Measurements from ENCODE around the gene FRS2. TPM values are rescaled to one million over a fixed set of nuclear protein-coding genes. Genes with fewer than 3 reads are reported as not detected.
A peak's percentile ranks its signal among the peaks of the same experiment; 100 is the strongest.

The FRS2 gene
- total and polyA plus RNA-seq, 9 of the 15 experiments (the other 6 are each of a cell fraction or from before 2014, with no cell fraction given), result 1.0 to 9.1 (median 6.0) TPM

DNA sequence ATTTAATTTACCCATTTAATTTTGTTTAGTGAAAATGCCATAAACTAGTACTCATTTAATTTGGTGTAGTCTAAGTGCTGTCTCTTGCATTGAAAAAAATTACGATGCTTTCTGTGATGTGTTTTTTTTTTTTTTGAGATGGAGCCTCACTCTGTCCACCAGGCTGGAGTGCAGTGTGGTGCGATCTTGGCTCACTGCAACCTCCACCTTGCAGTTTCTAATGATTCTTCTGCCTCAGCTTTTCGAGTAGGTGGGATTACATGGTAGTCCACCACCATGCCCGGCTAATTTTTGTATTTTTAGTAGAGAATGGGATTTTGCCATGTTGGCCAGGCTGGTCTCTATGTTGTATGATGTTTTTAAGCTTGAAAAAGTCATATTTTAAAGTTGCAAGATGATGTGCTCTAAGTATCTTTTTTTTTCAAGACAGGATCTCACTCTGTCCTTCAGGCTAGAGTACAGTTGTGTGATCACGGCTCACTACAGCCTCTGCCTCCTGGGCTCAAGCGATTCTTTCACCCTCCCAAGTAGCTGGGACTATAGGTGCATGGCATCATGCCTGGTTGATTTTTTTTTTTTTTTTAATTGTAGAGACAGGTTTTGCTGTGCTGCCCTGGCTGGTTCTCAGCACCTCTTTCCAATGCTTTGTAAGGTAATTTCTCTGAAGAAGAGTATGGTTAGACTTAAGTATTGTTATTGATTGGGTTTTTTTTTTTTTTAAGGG lies 131.9 kb downstream of the FRS2 start (continued):
- TF ChIP-seq ETV5 (CRISPR knock-in tag; IDR thresholded peaks at IDR 0.05; ENCODE audit: low read depth) (no peak), SMC3 (conservative IDR thresholded peaks at IDR 0.05; ENCODE audit: insufficient read depth, low read depth, low read length) (no peak), PURB (CRISPR knock-in tag; IDR thresholded peaks at IDR 0.05; ENCODE audit: low read depth) (no peak), MTA2 (IDR thresholded peaks at IDR 0.05; ENCODE audit: low read depth) (no peak), DPF2 (IDR thresholded peaks at IDR 0.05) (no peak), POLR2A (conservative IDR thresholded peaks at IDR 0.05) (peak; percentile 65), POLR2AphosphoS5 (IDR thresholded peaks at IDR 0.05; ENCODE audit: control insufficient read depth, insufficient read depth, low read depth, low read length) (0 out of 2 replicates have a peak, but pooled peaks have one; percentile 11), PCBP2 (IDR thresholded peaks at IDR 0.05; ENCODE audit: low read depth, low read length, poor library complexity, severe bottlenecking) (no peak)
- TF ChIP-seq, protein P1, sequence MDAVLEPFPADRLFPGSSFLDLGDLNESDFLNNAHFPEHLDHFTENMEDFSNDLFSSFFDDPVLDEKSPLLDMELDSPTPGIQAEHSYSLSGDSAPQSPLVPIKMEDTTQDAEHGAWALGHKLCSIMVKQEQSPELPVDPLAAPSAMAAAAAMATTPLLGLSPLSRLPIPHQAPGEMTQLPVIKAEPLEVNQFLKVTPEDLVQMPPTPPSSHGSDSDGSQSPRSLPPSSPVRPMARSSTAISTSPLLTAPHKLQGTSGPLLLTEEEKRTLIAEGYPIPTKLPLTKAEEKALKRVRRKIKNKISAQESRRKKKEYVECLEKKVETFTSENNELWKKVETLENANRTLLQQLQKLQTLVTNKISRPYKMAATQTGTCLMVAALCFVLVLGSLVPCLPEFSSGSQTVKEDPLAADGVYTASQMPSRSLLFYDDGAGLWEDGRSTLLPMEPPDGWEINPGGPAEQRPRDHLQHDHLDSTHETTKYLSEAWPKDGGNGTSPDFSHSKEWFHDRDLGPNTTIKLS (IDR thresholded peaks at IDR 0.05; ENCODE audit: borderline replicate concordance, low read depth), result no peak

DNA sequence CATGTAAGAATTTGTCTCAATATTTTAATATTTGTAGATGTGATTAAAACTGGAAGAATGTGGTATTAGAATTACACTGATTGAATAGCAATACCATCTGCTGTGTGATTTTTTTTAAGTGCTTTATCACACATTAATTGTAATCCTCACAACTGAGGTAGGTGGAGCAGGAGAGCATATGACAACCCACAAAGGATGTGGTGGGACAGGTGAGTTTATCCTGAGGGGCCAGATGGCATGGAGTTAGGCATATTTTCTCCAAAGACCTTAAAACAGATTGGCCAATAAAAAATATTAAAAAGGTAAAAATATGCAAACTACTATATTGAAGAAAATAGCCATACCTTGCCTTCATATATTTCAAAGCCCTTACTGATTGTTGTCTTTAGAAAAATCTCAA lies 132.8 kb downstream of the FRS2 start:
- Histone ChIP-seq H3K4me3 (no peak overlapping the region), H3K9ac (ENCODE audit: insufficient read depth in 1 of 2, low read depth in 2 of 2, low read length in 2 of 2) (no peak overlapping the region), H3K9me3 (replicated peaks; ENCODE audit: control insufficient read depth, insufficient read depth, low read depth, low read length) (0 out of 2 replicates have a peak, but pooled peaks cover 3% of the 10 kb centered on the region), H4K20me1 (replicated peaks; ENCODE audit: control insufficient read depth, insufficient read depth, low read length) (no peaks in the 10 kb centered on the region), H3K27me3 (ENCODE audit: control insufficient read depth in 2 of 2, insufficient read depth in 2 of 2, low read length in 2 of 2) (no peaks in the 10 kb centered on the region), H3K36me3 (ENCODE audit: control insufficient read depth, insufficient read depth, low read length) (peaks cover 52% of the 10 kb centered on the region), H2AFZ (ENCODE audit: low read depth, low read length) (no peak overlapping the region), H3K27ac (ENCODE audit: extremely low read depth, low read depth, low read length) (no peak overlapping the region), H3K4me1 (replicated peaks in 1 of 2; ENCODE audit: control insufficient read depth in 2 of 2, insufficient read depth in 2 of 2, low read length in 2 of 2) (peaks cover 2 to 4% of the 10 kb centered on the region in 2 experiments; a peak in 4 of 5 replicates), H3K79me2 (ENCODE audit: control insufficient read depth, insufficient read depth, low read length) (no peaks in the 10 kb centered on the region), H3K9me1 (ENCODE audit: control insufficient read depth, insufficient read depth, low read length) (no peaks in the 10 kb centered on the region), H3K4me2 (ENCODE audit: insufficient read depth, low read length) (no peak overlapping the region)
- in situ Hi-C loops (cut with MboI), result no loop called here
- TF ChIP-seq ZNF436 (CRISPR knock-in tag; IDR thresholded peaks at IDR 0.05), result no peak
- TF ChIP-seq, protein P2, sequence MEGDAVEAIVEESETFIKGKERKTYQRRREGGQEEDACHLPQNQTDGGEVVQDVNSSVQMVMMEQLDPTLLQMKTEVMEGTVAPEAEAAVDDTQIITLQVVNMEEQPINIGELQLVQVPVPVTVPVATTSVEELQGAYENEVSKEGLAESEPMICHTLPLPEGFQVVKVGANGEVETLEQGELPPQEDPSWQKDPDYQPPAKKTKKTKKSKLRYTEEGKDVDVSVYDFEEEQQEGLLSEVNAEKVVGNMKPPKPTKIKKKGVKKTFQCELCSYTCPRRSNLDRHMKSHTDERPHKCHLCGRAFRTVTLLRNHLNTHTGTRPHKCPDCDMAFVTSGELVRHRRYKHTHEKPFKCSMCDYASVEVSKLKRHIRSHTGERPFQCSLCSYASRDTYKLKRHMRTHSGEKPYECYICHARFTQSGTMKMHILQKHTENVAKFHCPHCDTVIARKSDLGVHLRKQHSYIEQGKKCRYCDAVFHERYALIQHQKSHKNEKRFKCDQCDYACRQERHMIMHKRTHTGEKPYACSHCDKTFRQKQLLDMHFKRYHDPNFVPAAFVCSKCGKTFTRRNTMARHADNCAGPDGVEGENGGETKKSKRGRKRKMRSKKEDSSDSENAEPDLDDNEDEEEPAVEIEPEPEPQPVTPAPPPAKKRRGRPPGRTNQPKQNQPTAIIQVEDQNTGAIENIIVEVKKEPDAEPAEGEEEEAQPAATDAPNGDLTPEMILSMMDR (IDR thresholded peaks at IDR 0.05 in 2 of 3, conservative IDR thresholded peaks at IDR 0.05 in 1 of 3; ENCODE audit: insufficient read depth in 2 of 3, low read depth in 1 of 3, low read length in 3 of 3), result 0 out of 6 replicates have a peak, but pooled peaks of 1 of the 3 experiments have one; percentile 13
- intact Hi-C loops (cut with micrococcal nuclease), result no loop called here
- FAIRE-seq (no peak), DNase-seq (ENCODE audit: extremely low read depth in 1 of 4, low spot score in 3 of 4) (no peak), ATAC-seq (peak; percentile 45; the same call in 2 of the 3 replicates)
- ChIA-PET POLR2A (interaction anchor here (0.9 kb wide), 2 partner anchors 14 to 18 kb away, joined by 3 to 4 read pairs; partner anchors contain the start of gene CCT2), CTCF (ENCODE audit: low intra/inter-chr PET ratio) (no interaction called here)
- TSS peak; percentile 18 for BruUV-seq (replicated peaks)

Measured in K562 (cell line).